H1 (cell line): Measurements from ENCODE around the gene YBX3. TPM values are rescaled to one million over a fixed set of nuclear protein-coding genes. Genes with fewer than 3 reads are reported as not detected.

ENCODE experiments used
- CTCF ChIA-PET: fragments of 300-600 bp; sonication (Branson Sonifier 250); formaldehyde crosslinking; loops from one replicate; lab custom pipeline; 2021; ENCODE audit not compliant: partially characterized antibody; lab: Charles Lee
- POLR2A ChIA-PET: fragments of 300-600 bp; sonication (Branson Sonifier 250); formaldehyde crosslinking; loops from one replicate; lab custom pipeline; 2021; ENCODE audit warnings: inconsistent platforms; ENCODE audit not compliant: partially characterized antibody; lab: Charles Lee
- DNase-seq, 2 experiments: peaks; one replicate each; pipeline versions ENCODE4 v3.0.0 to v3.0.0-alpha.2; 2010 to 2022; ENCODE audit warnings: low spot score in 2 of 2, low read depth in 1 of 2, mixed read lengths in 1 of 2
- FAIRE-seq: peaks from 2 replicates; lab custom pipeline; 2011; peaks lifted over from hg19 to GRCh38; lab: Jason Lieb, UNC
- H2AFZ ChIP-seq: 2 replicates; pipeline ENCODE4 v1.8.1; 2012; ENCODE audit warnings: low read length, inconsistent platforms
- H2AK5ac ChIP-seq: 2 replicates; pipeline ENCODE4 v1.6.1; 2013; ENCODE audit warnings: low read depth, low read length
- H2BK120ac ChIP-seq: replicated peaks from 2 replicates; pipeline ENCODE3; 2013; ENCODE audit warnings: low read depth, low read length, inconsistent platforms
- H2BK12ac ChIP-seq: 2 replicates; pipeline ENCODE4 v1.6.1; 2013; ENCODE audit warnings: low read depth, low read length
- H2BK15ac ChIP-seq: 2 replicates; pipeline ENCODE4 v1.6.1; 2013; ENCODE audit warnings: low read length
- H2BK20ac ChIP-seq: 2 replicates; pipeline ENCODE4 v1.6.1; 2013; ENCODE audit warnings: low read length
- H2BK5ac ChIP-seq: 2 replicates; pipeline ENCODE4 v1.6.1; 2013; ENCODE audit warnings: low read depth, low read length
- H3K14ac ChIP-seq: 2 replicates; pipeline ENCODE4 v1.6.1; 2013; ENCODE audit warnings: inconsistent platforms; ENCODE audit not compliant: insufficient read length
- H3K18ac ChIP-seq: 2 replicates; pipeline ENCODE4 v1.6.1; 2013; ENCODE audit warnings: low read length; ENCODE audit errors: extremely low read depth
- H3K23ac ChIP-seq: 2 replicates; pipeline ENCODE4 v1.6.1; 2013; ENCODE audit warnings: inconsistent platforms; ENCODE audit not compliant: insufficient read length
- H3K23me2 ChIP-seq: 2 replicates; pipeline ENCODE4 v1.6.1; 2013; ENCODE audit warnings: low read depth, low read length
- H3K27ac ChIP-seq: 2 replicates; pipeline ENCODE4 v1.6.1; 2011; ENCODE audit warnings: low read depth, low read length, inconsistent platforms
- H3K27me3 ChIP-seq, 4 experiments: replicated peaks in 1 of 4; 1 replicate in 1 of 4; 2 replicates in 3 of 4; pipeline versions ENCODE4 v1.6.1 to v1.8.1; 2011 to 2013; ENCODE audit warnings: low read length in 3 of 4, mild to moderate bottlenecking in 3 of 4, inconsistent platforms in 2 of 4, mixed read lengths in 2 of 4, moderate library complexity in 1 of 4; ENCODE audit not compliant: control insufficient read depth in 3 of 4, insufficient read depth in 3 of 4; ENCODE audit errors: extremely low read depth in 1 of 4
- H3K36me3 ChIP-seq, 4 experiments: 2 replicates each; pipeline versions ENCODE4 v1.6.1 to v1.8.1; 2011 to 2013; ENCODE audit warnings: mild to moderate bottlenecking in 4 of 4, low read length in 3 of 4, moderate library complexity in 2 of 4, control low read depth in 1 of 4, inconsistent platforms in 1 of 4; ENCODE audit not compliant: insufficient read depth in 4 of 4, control insufficient read depth in 2 of 4
- H3K4ac ChIP-seq: replicated peaks from 2 replicates; pipeline ENCODE3; 2013; ENCODE audit warnings: low read length, low read depth, mixed read lengths, inconsistent platforms; ENCODE audit not compliant: insufficient read length
- H3K4me1 ChIP-seq, 4 experiments: replicated peaks in 1 of 4; 1 replicate in 1 of 4; 2 replicates in 3 of 4; pipeline versions ENCODE4 v1.6.1 to v1.8.1; 2011 to 2013; ENCODE audit warnings: low read length in 3 of 4, inconsistent platforms in 2 of 4, mixed read lengths in 1 of 4; ENCODE audit not compliant: insufficient read depth in 4 of 4, control insufficient read depth in 3 of 4
- H3K4me2 ChIP-seq, 2 experiments: 2 replicates each; pipeline versions ENCODE4 v1.6.1 to v1.8.1; 2011 to 2013; ENCODE audit warnings: low read depth in 2 of 2, low read length in 2 of 2, control low read depth in 1 of 2, inconsistent platforms in 1 of 2, mild to moderate bottlenecking in 1 of 2; ENCODE audit not compliant: insufficient read depth in 1 of 2
- H3K4me3 ChIP-seq, 4 experiments: fragments of 200-600, 300-600 bp in 1 of 4; sonication (generic), shearing (Covaris generic), sonication (Bioruptor Twin) in 1 of 4; 2 replicates each; pipeline versions ENCODE4 v1.5.1 to v1.8.1; 2011 to 2016; ENCODE audit warnings: low read length in 4 of 4, low read depth in 3 of 4, control low read depth in 2 of 4, inconsistent platforms in 2 of 4, mild to moderate bottlenecking in 2 of 4, mixed read lengths in 1 of 4, moderate library complexity in 1 of 4; ENCODE audit not compliant: insufficient read depth in 2 of 4; ENCODE audit errors: extremely low read depth in 1 of 4
- H3K56ac ChIP-seq: replicated peaks from 2 replicates; pipeline ENCODE3; 2013; ENCODE audit warnings: low read depth, mild to moderate bottlenecking, mixed read lengths, low read length, inconsistent platforms; ENCODE audit not compliant: insufficient read length
- H3K79me1 ChIP-seq: 2 replicates; pipeline ENCODE4 v1.6.1; 2013; ENCODE audit warnings: low read depth, low read length, control low read depth
- H3K79me2 ChIP-seq, 2 experiments: 2 replicates each; pipeline versions ENCODE4 v1.6.1 to v1.8.1; 2012 to 2013; ENCODE audit warnings: low read length in 2 of 2, mild to moderate bottlenecking in 2 of 2, inconsistent platforms in 1 of 2; ENCODE audit not compliant: insufficient read depth in 2 of 2, control insufficient read depth in 1 of 2
- H3K9ac ChIP-seq, 4 experiments: replicated peaks in 1 of 4; 1 replicate in 1 of 4; 2 replicates in 3 of 4; pipeline versions ENCODE4 v1.6.1 to v1.8.1; 2011 to 2013; ENCODE audit warnings: low read depth in 3 of 4, low read length in 3 of 4, control low read depth in 2 of 4, mild to moderate bottlenecking in 2 of 4, moderate library complexity in 2 of 4, inconsistent platforms in 1 of 4; ENCODE audit errors: extremely low read depth in 1 of 4
- H3K9me3 ChIP-seq, 2 experiments: 2 replicates each; pipeline versions ENCODE4 v1.6.1 to v1.8.1; 2012 to 2013; ENCODE audit warnings: mild to moderate bottlenecking in 2 of 2, moderate library complexity in 2 of 2, control low read depth in 1 of 2, inconsistent platforms in 1 of 2, low read depth in 1 of 2, low read length in 1 of 2, mixed read lengths in 1 of 2; ENCODE audit not compliant: insufficient read depth in 2 of 2
- H4K20me1 ChIP-seq, 2 experiments: replicated peaks in 1 of 2; 2 replicates each; pipeline versions ENCODE3 to v1.8.1; 2011 to 2013; ENCODE audit warnings: inconsistent platforms in 2 of 2, low read length in 2 of 2, mild to moderate bottlenecking in 1 of 2; ENCODE audit not compliant: insufficient read depth in 2 of 2, control insufficient read depth in 1 of 2
- H4K5ac ChIP-seq: 2 replicates; pipeline ENCODE4 v1.6.1; 2013; ENCODE audit warnings: low read length, low read depth, mixed read lengths, inconsistent platforms; ENCODE audit not compliant: insufficient read length
- H4K8ac ChIP-seq: 2 replicates; pipeline ENCODE4 v1.8.0; 2013; ENCODE audit warnings: mild to moderate bottlenecking, moderate library complexity, low read length, inconsistent platforms; ENCODE audit not compliant: insufficient read depth; ENCODE audit errors: extremely low read depth
- H4K91ac ChIP-seq: replicated peaks from 2 replicates; pipeline ENCODE3; 2013; ENCODE audit warnings: low read length, mixed read lengths, inconsistent platforms; ENCODE audit not compliant: insufficient read length
- ATF3 ChIP-seq: IDR thresholded peaks from 2 replicates; pipeline ENCODE4 v1.6.1; 2011; ENCODE audit warnings: low read depth, mild to moderate bottlenecking, low read length; ENCODE audit not compliant: insufficient read depth
- BCL11A ChIP-seq, 2 experiments: IDR thresholded peaks; one replicate each; pipeline ENCODE4 v1.6.1; 2011; ENCODE audit warnings: low read depth in 2 of 2, low read length in 2 of 2, mild to moderate bottlenecking in 2 of 2
- GTF2F1 ChIP-seq: IDR thresholded peaks from 2 replicates; pipeline ENCODE4 v1.6.1; 2012; ENCODE audit warnings: low read depth, low read length, improper control_type of control experiment, borderline replicate concordance
- MAFK ChIP-seq: IDR thresholded peaks from 2 replicates; pipeline ENCODE4 v1.6.1; 2012; ENCODE audit warnings: low read depth, mild to moderate bottlenecking, improper control_type of control experiment, low read length
- POLR2AphosphoS5 ChIP-seq: IDR thresholded peaks from 2 replicates; pipeline ENCODE4 v1.6.1; 2011; ENCODE audit warnings: low read depth, low read length
- SIN3A ChIP-seq, 2 experiments: IDR thresholded peaks in 1 of 2; conservative IDR thresholded peaks in 1 of 2; 2 replicates each; pipeline ENCODE4 v1.6.1; 2011 to 2012; ENCODE audit warnings: low read length in 2 of 2, improper control_type of control experiment in 1 of 2, low read depth in 1 of 2, mild to moderate bottlenecking in 1 of 2
- TAF1 ChIP-seq: IDR thresholded peaks from 2 replicates; pipeline ENCODE4 v1.6.1; 2011; ENCODE audit warnings: mild to moderate bottlenecking, low read depth, low read length
- TCF12 ChIP-seq: IDR thresholded peaks from 2 replicates; pipeline ENCODE4 v1.6.1; 2011; ENCODE audit warnings: low read depth, mild to moderate bottlenecking, low read length
- YY1 ChIP-seq: IDR thresholded peaks from 2 replicates; pipeline ENCODE4 v1.6.1; 2011; ENCODE audit warnings: low read depth, mild to moderate bottlenecking, low read length
- WGBS, 2 experiments: shearing (Covaris generic) in 1 of 2; methylation state at CpG; one replicate each; pipeline versions ENCODE4 v1.1.6 to v1.1.7; 2013 to 2015; ENCODE audit warnings: low lambda C conversion rate in 2 of 2, mixed read lengths in 2 of 2, inconsistent platforms in 1 of 2, low coverage in 1 of 2, missing lambda C conversion rate in 1 of 2; ENCODE audit not compliant: insufficient replicate concordance in 2 of 2, insufficient coverage in 1 of 2, insufficient read length in 1 of 2; ENCODE audit errors: extremely low coverage in 1 of 2, missing lambda C conversion rate in 1 of 2; 5-methylcytosine and 5-hydroxymethylcytosine counted together
- polyA plus RNA-seq, 7 experiments: library from polyadenylated mRNA; depleted of rRNA in 3 of 7; stranded (reverse) in 5 of 7; unstranded in 2 of 7; fragments of >200 nt in 5 of 7; fragments of 200-250 nt in 2 of 7; gene quantifications; 1 replicate in 5 of 7; 2 replicates in 1 of 7; 4 replicates in 1 of 7; pipeline versions ENCODE4 v1.2.1 to v1.2.3, GENCODE V29; 2011 to 2013; ENCODE audit warnings: missing spikeins in 2 of 7, mixed read lengths in 2 of 7
- total RNA-seq: library from RNA; stranded (reverse); fragmentation: NEBNext Ultra II Directional; extraction: Animal tissue kit (Norgen Biotek cat#: 25700); gene quantifications from 2 replicates; pipeline ENCODE4 v1.2.1, GENCODE V29; 2021

Gene YBX3
- total and polyA plus RNA-seq, 2 of the 8 experiments (the other 6 are each of a cell fraction or from before 2014, with no cell fraction given) = 83.1 to 480 TPM

DNA sequence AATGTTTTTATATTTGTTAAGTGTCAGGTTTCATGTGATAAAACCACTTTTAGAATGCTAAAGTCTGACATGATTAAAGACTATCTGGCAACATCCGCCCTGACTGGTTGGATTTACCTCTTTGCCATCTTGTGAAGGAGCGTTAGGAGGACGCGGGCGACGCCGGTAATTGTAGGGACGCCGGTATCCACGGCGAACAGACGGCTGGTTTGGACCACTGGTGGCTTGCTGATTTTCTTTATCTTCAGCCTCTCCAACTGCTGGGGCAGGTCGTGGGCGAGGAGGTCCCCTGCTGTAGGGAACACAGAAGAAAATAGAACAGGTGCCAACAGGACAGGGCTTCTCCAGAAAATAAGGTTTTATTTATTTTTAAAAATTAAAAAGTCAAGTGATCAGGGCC lies 21.3 kb downstream of the YBX3 start:
- Histone ChIP-seq H3K23ac (no peak overlapping the region), H3K4ac (no peak overlapping the region), H3K79me2 (no peaks in the 10 kb centered on the region), H3K9me3 (no peaks in the 10 kb centered on the region), H2AFZ (no peak overlapping the region), H4K8ac (no peak overlapping the region), H2BK5ac (no peak overlapping the region), H3K18ac (no peak overlapping the region), H4K20me1 (peaks cover 3 to 4% of the 10 kb centered on the region in 2 experiments), H4K91ac (no peak overlapping the region), H3K23me2 (no peaks in the 10 kb centered on the region; the same call in 1 of the 2 replicates), H3K27me3 (no peaks in the 10 kb centered on the region), H4K5ac (no peak overlapping the region), H3K56ac (no peak overlapping the region), H3K36me3 (peaks cover 33 to 82% (median 62%) of the 10 kb centered on the region in 4 experiments), H2BK120ac (no peak overlapping the region), H2BK15ac (no peak overlapping the region), H3K27ac (no peak overlapping the region), H3K4me1 (no peaks in the 10 kb centered on the region), H3K79me1 (no peaks in the 10 kb centered on the region), H3K4me2 (no peak overlapping the region), H3K14ac (no peak overlapping the region), H3K4me3 (no peak overlapping the region), H2AK5ac (no peak overlapping the region), H3K9ac (no peak overlapping the region), H2BK12ac (no peak overlapping the region), H2BK20ac (no peak overlapping the region)
- WGBS, 2 experiments = 93% methylated on average over 14 of the region's 14 CpGs; no CpG with 5 or more reads in 1 of the 2 experiments
- ChIA-PET CTCF (no interaction called here), POLR2A (interaction anchor here (1.7 kb wide), 1 partner anchor 10 kb away, joined by 4 read pairs; no protein-coding TSS in a partner anchor)
- no peak for DNase-seq
- FAIRE-seq = no peak
- TF ChIP-seq MAFK = no peak
- TF ChIP-seq YY1 = no peak
- no peak for TF ChIP-seq SIN3A (conservative IDR thresholded peaks at IDR 0.05 in 1 of 2, IDR thresholded peaks at IDR 0.05 in 1 of 2; ENCODE audit: low read depth in 1 of 2, low read length in 2 of 2)
- TF ChIP-seq GTF2F1 = no peak
- TF ChIP-seq BCL11A (IDR thresholded peaks at IDR 0.05; ENCODE audit: low read depth in 2 of 2, low read length in 2 of 2) = no peak
- no peak for TF ChIP-seq TCF12
- TF ChIP-seq ATF3 = no peak
- TF ChIP-seq POLR2AphosphoS5 = no peak
- TF ChIP-seq TAF1 = no peak
